AML-193 (cell line): ENCODE measurements around the gene SLC48A1.

ENCODE experiments used
- DNase-seq, 2 experiments: peaks; one replicate each; lab custom pipeline; 2025; lab: John Stamatoyannopoulos, UW

SLC48A1 gene

DNA sequence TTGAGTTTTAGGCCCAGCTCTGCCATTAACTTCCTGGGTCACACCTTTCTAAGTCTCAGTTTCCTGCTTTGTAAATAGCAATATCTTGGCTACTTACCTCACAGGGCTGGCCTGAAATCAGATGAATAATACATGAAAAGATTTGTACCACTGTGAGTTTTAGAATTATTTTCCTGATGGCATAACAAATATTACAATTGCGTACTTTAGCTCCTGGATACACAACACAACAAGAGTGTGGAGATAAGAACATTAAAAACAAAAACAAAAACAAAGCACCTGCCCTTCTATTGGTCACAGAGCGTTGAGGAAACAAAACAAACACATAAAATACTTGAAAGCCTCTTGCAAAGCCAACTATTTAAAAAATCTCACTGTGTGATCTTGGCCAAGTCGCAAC, 51.6 kb downstream of the SLC48A1 start:
- no peak for DNase-seq

DNA sequence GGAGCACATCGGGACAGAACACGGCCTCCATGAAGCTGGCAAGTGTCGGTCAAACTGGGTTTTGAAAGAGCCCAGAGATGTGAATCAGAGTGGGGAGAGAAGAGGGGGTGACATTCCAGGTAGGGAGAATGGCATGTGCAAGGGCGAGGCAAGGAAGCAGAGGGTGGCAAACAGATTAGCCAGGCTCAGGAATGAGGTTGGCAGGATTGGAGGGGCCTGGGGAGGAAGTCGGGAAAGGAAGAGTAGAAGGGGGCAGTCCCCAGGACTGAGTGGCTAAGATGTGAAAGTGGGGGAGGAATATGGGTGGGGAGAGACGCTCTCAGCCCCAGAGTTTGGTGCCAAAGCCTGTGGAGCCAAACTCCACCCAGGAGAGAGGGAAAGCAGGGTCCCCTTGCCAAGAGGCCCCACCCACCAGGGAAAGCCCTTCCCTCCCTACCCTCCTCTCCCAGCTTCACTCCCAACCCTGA, 52.2 kb downstream of the SLC48A1 start:
- DNase-seq, result no peak

DNA sequence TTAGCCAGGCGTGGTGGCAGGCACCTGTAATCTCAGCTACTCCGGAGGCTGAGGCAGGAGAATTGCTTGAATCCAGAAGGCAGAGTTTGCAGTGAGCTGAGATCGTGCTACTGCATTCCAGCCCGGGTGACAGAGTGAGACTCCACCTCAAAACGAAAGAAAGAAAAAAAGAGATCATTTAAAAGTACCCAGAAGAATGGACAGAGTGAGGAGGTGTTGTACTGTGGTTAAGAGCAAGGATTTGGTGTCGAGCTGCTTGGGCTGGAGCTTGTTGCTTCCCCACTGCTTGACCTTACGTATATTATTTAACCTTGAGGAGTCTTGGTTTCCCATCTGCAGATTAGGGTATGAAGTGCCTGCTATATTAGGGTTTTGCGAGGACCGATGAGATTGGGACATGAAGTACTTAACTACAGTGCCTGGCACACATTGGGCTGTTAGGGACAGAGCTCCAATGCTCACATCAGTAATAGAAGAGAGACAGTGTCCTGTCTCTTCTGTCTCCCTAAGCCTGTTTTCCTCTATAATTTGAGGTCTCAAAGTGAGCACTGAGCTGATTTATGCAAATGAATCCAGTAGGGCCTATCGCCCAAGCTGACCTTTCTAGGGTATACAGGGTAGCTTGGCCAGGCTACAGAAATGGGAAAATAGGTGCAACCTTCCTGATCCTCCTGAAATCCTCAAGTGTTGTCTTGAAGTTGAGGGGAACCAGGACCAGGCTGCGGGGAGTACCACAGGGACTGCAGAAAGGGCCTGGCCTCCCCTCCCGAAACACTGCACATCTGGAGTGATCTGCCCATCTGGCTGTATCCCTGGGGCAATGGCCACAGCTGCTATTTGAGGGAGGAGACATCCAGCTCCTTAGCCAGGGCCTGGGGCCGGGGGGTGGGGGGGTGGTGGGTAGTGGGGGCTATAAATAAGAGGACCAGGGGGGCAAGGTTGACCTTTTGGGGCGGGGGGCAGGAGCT, 55.3 kb downstream of the SLC48A1 start:
- DNase-seq, result no peak

DNA sequence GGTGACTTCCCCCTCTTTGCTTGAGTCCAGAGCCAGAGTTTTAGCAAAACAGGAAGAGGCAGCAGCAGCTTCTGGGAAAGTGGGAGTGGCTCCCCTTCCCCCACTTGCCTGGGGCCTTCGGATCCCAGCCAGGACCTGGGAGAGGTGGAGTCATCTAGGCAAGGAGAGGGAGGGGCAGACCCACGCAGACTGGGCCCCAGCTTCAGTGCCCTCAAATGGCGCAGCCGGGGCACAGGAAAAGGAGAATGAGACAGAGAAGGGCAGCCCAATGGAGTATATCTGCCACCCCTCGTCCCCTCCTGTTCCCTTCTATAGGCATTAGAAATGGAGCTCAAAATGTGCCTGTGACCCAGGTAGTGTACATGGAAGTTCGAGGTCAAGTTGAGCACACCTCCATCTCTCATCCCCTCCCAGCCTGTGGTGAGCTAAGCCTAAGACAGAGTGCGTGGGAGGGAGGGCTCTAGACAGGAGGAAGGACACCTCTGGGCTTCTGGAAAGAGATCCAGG, 56.0 kb downstream of the SLC48A1 start:
- DNase-seq, result no peak

GRCh38 chr12:47829584-47829983, 56.5 kb downstream of the SLC48A1 start:
- DNase-seq, result no peak
